GM18505 (cell line): ENCODE data around the gene ZNF646.

Experiments used
- ATAC-seq: cut with Tn5 transposase; IDR thresholded peaks from one replicate; pipeline ENCODE4 v1.9.1; 2021; ENCODE audit not compliant: unreplicated experiment
- POLR2A ChIP-seq: IDR thresholded peaks from 4 replicates; pipeline ENCODE4 v1.6.1; 2011; ENCODE audit warnings: borderline replicate concordance; ENCODE audit not compliant: insufficient read depth, insufficient read length; ENCODE audit errors: extremely low read depth

ZNF646 gene

DNA sequence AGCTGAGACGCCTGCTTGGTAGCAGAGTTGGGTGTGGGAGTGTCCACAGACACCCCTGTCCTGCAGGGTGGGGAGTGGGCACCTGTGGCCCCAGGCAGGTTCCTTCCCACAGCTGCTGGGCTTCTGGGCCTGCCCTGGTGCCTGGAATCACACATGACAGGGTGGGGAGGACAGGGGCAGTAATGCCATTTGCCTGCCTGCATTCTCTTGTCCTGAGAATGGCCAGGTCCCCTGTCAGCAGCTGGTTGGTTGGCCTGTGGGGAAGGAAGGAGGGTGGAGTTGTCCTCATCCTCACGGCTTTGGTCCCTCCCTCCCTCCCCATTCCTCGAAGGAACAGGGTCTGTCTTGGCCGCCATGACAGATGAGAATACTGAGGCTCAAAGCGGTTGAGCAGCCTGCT lies 9.3 kb downstream of the ZNF646 start:
- ATAC-seq, result no peak
- no peak for TF ChIP-seq POLR2A

DNA sequence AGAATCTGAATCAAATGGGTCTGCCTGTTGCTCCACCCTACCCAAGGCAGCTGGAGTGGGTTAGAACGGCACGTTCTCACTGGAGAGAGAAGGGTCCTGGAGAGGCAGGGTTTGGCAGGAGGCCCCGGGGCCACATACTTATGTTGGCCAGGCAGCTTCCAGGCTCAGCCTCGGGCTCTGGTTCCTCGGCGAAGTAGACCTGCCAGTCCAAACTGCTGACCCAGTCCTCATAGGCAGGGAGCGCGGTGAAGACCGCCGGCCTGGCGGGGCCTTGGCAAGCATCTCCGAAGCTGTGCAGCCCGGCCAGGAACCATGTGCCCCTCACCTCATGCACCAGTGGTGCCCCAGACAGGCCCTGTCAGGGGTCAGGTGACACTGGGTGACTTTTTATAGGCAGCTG lies 9.8 kb downstream of the ZNF646 start:
- no peak for ATAC-seq

DNA sequence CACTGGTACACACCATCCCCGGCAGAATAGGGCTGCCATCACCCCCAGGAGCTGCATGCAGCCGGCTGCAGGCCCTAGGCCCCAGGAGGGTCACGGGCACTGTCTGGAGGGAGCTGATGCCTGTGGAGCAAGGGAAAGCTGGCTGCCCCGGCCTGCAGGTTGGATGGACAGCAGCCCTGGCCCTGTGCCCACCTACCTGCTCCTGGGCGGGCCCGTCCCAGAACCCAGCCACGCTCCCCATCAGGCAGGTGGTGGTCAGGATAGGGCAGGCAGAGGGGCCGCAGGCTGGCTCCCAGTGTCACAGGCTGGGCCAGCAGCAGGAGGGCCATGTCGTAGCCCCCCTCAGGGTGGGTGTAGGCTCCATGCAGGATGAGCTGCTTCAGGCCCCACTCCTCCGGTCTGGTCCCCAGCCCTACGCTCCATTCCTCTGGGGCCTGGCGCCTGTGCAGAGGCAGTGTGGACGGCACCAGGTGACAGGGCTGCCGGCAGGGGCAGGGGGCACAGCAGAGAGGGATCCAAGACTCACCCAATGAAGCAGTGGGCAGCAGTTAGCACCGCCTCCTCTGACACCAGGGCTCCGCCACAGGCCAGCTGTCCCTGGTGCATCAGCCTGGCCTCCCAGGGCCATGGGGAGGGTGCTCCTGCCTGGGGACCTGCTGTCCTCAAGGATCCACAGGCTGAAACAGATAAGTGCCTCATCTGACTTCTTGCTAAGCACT lies 10.5 kb downstream of the ZNF646 start:
- no peak for TF ChIP-seq POLR2A

More for the DNA sequence above, 9.8 kb downstream of the ZNF646 start:
- no peak for TF ChIP-seq POLR2A

DNA sequence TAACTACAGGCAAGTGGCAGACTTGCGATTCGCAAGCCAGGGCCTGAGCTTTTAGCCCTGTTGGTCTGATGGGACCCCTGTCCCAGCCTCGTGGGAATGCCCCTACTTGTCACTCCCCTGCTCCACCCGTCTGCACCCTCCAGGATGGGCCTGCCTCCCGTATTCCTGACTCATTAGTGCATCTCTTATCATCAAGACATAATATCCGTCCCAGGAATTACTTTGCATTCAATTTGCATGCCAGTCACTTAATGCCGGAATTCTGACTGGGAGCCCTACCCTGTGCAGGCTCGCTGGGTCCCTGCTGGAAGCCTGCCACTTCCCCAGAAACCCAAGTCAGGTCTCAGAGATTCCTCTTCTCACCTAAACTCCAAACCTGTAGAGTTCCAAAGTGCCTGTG lies 11.2 kb downstream of the ZNF646 start:
- TF ChIP-seq POLR2A, result no peak
- no peak for ATAC-seq

More for the DNA sequence above, 10.5 kb downstream of the ZNF646 start:
- no peak for ATAC-seq

DNA sequence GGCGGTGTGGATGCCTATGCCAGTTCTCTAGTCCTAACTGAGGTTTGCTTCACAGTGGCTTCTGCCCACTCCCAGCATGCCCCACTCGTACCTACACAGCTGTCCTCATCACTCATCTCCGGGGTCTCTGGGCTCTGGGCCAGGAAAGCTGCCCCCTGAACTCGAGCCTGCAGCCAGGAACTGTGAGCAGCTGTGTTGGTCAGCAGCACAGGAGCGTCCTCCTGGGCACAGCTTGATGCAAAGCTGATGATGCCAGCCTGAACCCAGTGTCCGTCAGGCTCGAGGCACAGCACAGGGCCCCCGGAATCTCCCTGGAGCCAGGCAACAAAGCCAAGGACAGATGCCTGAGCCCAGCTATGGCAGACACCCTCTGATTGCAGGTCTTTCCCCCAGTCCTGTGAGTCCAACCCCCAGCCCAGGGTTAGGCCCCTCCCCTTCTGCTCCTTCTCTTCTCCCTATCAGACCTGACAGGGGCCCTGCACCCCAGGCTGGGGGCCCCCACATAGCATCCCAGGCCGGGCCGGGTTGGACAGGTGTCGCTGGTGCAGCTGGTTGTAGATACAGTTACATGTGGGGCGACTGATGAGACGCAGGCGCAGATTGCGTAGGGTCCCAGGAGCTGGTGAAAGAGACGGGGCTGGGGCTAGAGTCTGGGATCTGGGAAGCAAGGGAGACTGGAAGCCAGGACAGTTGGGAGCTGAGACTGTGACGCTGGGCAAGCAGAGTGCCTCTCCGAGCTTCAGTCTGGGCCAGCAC lies 11.8 kb downstream of the ZNF646 start:
- no peak for ATAC-seq

DNA sequence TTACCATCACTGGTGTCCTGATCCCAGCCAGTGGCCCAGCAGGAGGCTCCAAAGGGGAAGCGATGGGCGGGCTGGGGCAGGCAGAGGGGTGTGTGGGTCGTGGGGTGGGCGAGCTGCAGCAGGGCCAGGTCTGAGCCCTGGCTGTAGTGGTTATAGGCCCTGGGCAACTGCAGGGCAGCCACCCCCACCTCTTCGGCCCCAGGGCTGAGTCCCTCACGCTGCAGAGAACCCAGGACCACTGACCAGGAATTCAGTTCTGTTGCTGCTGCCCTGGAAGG lies 12.3 kb downstream of the ZNF646 start:
- no peak for TF ChIP-seq POLR2A
- ATAC-seq, result no peak

More for the DNA sequence above, 11.8 kb downstream of the ZNF646 start:
- no peak for TF ChIP-seq POLR2A

DNA sequence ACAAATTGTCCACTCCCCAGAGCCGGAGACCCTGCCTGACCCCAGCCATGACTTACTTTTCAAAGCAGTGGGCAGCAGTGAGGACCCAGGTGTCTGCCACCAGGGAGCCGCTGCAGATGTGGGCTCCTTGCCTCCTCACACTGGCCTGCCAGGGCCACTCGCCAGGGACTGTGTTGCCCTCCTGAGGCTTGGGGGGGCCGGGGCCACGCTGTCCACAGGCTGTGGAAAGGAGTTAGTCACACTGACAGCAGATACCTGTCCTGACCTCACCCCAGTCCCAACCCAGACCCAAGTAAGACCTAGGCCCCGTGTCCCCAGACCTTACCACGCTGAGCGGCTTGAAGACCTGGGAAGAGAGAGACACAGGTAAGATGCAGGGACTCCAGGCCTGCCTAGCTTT lies 13.3 kb downstream of the ZNF646 start:
- TF ChIP-seq POLR2A, result no peak
- no peak for ATAC-seq

DNA sequence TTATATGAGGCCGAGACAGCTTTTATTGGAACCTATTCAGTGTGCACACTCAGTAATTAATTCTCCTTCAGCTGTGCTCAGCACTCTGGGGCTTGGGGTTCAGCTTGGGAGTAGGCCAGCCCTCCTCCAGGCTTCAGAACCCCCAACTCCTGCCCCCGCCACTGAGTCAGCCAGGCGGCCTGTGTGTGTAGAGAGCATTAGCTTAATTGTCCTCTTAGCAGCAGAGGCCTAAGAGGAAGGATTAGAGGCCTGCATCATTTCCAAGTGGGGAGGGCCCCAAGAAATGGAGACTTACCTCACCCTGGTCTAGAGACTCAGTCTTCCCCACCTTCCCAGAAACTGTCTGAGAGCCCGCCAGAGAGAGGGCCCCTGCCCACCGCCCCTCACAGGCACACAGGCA lies 13.7 kb downstream of the ZNF646 start:
- no peak for ATAC-seq
- no peak for TF ChIP-seq POLR2A

DNA sequence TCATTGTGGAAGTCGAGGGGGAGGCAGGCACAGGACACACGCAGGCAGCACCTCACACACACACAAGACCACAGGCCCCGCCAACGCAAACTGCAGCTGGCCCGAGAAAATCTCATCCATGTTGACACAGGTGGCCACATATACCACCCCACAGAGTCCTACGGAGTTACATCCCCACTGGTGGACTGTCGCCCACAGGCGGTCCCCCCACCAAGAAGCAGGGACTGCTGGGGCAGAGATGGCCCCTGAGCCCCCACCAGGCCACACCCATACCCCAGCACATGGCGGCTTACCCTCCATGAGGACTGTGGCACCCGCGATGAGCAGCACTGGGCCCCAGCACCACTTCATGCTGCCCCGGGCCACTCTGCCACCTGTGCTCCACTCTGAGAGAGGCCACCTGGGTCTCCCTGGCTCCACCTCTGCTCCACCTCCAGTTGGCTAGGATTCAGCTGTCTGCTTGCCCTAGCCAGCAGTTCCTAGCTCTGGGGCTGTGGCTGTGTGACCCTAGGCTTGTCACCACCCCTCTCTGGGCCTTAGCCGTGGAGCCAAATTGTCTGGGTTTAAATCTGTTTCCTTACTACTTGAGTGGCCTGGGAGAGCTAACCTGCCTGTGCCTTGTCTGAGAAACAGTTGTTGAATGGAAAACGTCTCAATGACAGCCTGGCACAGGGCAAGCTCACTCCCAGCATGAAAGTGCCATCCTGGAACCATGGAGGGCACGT lies 14.4 kb downstream of the ZNF646 start, which contains the start of gene PRSS53:
PRSS53 (minus strand) TSS at position 485 of the 725 bp plus-strand sequence; CDS start at position 351, 134 bp downstream.
- no peak for TF ChIP-seq POLR2A
- ATAC-seq, result no peak

DNA sequence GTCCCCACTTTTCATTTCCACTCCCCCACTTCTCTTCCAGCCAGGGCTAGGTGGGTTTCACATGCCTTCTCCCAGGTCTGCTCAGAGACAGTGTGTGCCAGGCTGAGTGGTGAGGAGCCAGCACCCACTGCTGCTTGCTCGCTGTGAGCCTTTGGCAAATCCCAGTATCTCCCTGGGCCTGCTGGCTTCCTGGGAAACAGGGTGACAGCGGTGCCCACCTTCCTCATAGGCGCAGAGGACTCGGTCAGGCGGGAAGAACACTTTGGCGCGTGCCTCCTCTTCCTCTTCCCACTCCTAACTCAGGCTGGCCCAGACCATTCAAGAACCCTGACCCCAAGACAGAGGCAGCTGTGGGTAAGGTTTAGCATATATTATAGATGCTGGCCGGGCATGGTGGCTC lies 15.0 kb downstream of the ZNF646 start:
- no peak for TF ChIP-seq POLR2A
- no peak for ATAC-seq

DNA sequence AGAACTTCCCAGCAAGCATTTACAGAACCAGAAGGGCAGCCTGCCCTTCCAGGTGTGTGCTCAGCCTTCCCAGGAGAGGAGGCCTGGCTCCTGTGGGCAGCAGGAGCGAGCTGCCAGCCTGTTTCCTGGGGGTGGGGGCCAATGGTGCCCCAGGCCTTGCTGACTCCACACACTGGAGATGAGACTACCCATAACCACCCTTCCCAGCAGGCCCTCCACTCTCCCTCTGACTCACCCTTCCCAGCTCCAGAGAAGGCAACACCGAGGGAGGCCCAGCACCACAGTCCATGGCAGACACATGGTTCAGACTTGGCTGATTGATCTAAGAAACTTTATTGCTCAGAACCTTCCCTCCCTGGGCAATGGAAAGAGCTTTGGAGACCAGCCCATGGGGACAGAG lies 16.3 kb downstream of the ZNF646 start:
- no peak for TF ChIP-seq POLR2A
- no peak for ATAC-seq

DNA sequence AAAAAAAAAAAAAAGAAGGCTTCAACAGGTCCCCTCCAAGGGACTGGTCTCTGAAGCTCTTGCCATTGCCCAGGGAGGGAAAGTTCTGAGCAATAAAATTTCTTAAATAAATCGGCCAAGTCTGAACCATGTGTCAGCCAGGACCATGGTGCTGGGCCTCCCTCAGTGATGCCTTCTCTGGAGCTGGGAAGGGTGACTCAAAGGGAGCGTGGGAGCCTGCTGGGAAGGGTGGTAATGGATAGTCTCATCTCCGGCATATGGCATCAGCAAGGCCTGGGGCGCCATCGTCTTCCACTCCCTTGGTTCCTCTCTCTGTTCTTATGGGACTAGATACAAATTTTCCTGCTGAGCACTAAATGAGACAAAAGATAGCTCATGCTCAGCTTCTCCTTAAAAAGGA lies 18.1 kb downstream of the ZNF646 start:
- ATAC-seq, result no peak
- no peak for TF ChIP-seq POLR2A

DNA sequence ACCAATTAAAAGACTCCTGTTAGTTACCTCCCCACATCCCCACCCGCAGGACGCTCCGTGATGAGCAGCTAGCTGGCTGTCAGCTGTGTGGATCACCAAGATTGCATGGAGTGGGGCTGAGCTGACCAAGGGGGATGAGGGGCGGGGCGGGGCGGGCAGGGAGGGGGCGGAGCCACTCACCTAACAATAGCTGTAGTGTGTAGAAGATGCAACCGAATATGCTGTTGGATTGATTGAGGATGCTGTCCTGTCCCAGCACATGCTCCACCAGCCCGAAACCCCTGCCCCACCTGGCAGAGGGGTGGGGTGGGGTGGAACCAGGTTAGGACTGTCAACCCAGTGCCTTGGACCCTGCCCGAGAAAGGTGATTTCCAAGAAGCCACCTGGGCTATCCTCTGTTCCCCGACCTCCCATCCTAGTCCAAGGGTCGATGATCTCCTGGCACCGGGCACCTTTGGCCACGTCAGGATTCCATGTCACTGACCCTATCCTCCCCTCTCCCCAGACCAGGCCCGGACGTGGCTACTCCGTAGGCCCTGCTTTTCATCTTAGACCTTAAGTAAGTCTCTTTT lies 19.0 kb downstream of the ZNF646 start:
- TF ChIP-seq POLR2A, result no peak
- ATAC-seq, result no peak
